K562 (cell line): ENCODE measurements around the gene CYP2W1. TPM values are rescaled to one million over a fixed set of nuclear protein-coding genes. Genes with fewer than 3 reads are reported as not detected.

Experiments used
- ATAC-seq: fragments of 200-7000 bp; cut with Tn5 transposase; 3 replicates; pipeline ENCODE4 v1.9.1; 2020; ENCODE audit warnings: moderate library complexity
- BruUV-seq: library from RNA; stranded (reverse); fragments of 400-500 nt; replicated peaks from 2 replicates; lab custom pipeline; 2021; lab: Mats Ljungman, UMichigan
- CTCF ChIA-PET: fragments of 300-600 bp; formaldehyde crosslinking; extraction: SDS; loops from one replicate; lab custom pipeline; 2021; ENCODE audit warnings: low intra/inter-chr PET ratio; lab: Yijun Ruan, JAX
- POLR2A ChIA-PET: fragments of 300-600, 350-650 bp; sonication (Branson Sonifier 250); formaldehyde crosslinking; extraction: SDS; loops from one replicate; lab custom pipeline; 2021; ENCODE audit warnings: antibody characterized with exemption, inconsistent platforms; lab: Yijun Ruan, JAX
- DNase-seq, 4 experiments: peaks; one replicate each; pipeline versions ENCODE4 v3.0.0 to v3.0.0-alpha.2; 2011 to 2018; ENCODE audit warnings: low spot score in 3 of 4, mixed read lengths in 3 of 4; ENCODE audit errors: extremely low read depth in 1 of 4
- FAIRE-seq: peaks from 2 replicates; lab custom pipeline; 2011; peaks lifted over from hg19 to GRCh38; lab: Jason Lieb, UNC
- H2AFZ ChIP-seq: 2 replicates; pipeline ENCODE4 v1.6.0; 2011; ENCODE audit warnings: low read depth, low read length, control low read depth, inconsistent platforms
- H3K27ac ChIP-seq: fragments of 200-600 bp; 3 replicates; pipeline ENCODE4 v1.8.0; 2011; ENCODE audit warnings: low read depth, mild to moderate bottlenecking, control low read depth, inconsistent platforms, low read length, moderate library complexity, mixed read lengths; ENCODE audit errors: extremely low read depth
- H3K27me3 ChIP-seq, 2 experiments: fragments of 300-600 bp in 1 of 2; 2 replicates in 1 of 2; 3 replicates in 1 of 2; pipeline versions ENCODE4 v1.6.0 to v1.8.0; 2011; ENCODE audit warnings: inconsistent platforms in 2 of 2, low read length in 2 of 2, mild to moderate bottlenecking in 1 of 2, mixed read lengths in 1 of 2, moderate library complexity in 1 of 2; ENCODE audit not compliant: control insufficient read depth in 2 of 2, insufficient read depth in 2 of 2
- H3K36me3 ChIP-seq: fragments of 300-600 bp; 3 replicates; pipeline ENCODE4 v1.8.0; 2011; ENCODE audit warnings: mild to moderate bottlenecking, low read length, inconsistent platforms; ENCODE audit not compliant: control insufficient read depth, insufficient read depth
- H3K4me1 ChIP-seq, 2 experiments: fragments of 200-600 bp in 1 of 2; replicated peaks in 1 of 2; 2 replicates in 1 of 2; 3 replicates in 1 of 2; pipeline versions ENCODE4 v1.5.1 to v1.8.0; 2011; ENCODE audit warnings: inconsistent platforms in 2 of 2, low read length in 2 of 2, mild to moderate bottlenecking in 1 of 2, mixed read lengths in 1 of 2, moderate library complexity in 1 of 2; ENCODE audit not compliant: control insufficient read depth in 2 of 2, insufficient read depth in 2 of 2
- H3K4me2 ChIP-seq: 2 replicates; pipeline ENCODE4 v1.6.1; 2011; ENCODE audit warnings: low read length, control low read depth, inconsistent platforms, mixed read lengths; ENCODE audit not compliant: insufficient read depth
- H3K4me3 ChIP-seq: fragments of 200-600 bp; sonication (generic), shearing (Covaris generic); 2 replicates; pipeline ENCODE4 v1.5.1; 2016; ENCODE audit warnings: control low read depth, inconsistent platforms
- H3K79me2 ChIP-seq: fragments of 200-600 bp; 3 replicates; pipeline ENCODE4 v1.8.0; 2011; ENCODE audit warnings: low read length, inconsistent platforms; ENCODE audit not compliant: control insufficient read depth, insufficient read depth
- H3K9ac ChIP-seq, 2 experiments: 2 replicates each; pipeline versions ENCODE4 v1.6.0 to v1.6.1; 2011; ENCODE audit warnings: low read depth in 2 of 2, low read length in 2 of 2, control low read depth in 1 of 2, inconsistent platforms in 1 of 2, mild to moderate bottlenecking in 1 of 2, mixed read lengths in 1 of 2; ENCODE audit not compliant: insufficient read depth in 1 of 2
- H3K9me1 ChIP-seq: one replicate; pipeline ENCODE4 v1.6.0; 2011; ENCODE audit warnings: inconsistent platforms, mild to moderate bottlenecking, low read length, moderate library complexity; ENCODE audit not compliant: control insufficient read depth, insufficient read depth
- H3K9me3 ChIP-seq: replicated peaks from 2 replicates; pipeline ENCODE4 v1.5.1; 2011; ENCODE audit warnings: low read depth, low read length, inconsistent platforms; ENCODE audit not compliant: control insufficient read depth, insufficient read depth
- H4K20me1 ChIP-seq: replicated peaks from 2 replicates; pipeline ENCODE4 v1.6.1; 2011; ENCODE audit warnings: low read length, inconsistent platforms, mixed read lengths; ENCODE audit not compliant: control insufficient read depth, insufficient read depth
- CCAR2 ChIP-seq: fragments of 200-400 bp; formaldehyde crosslinking; IDR thresholded peaks from 2 replicates; pipeline ENCODE4 v1.6.1; 2017; ENCODE audit warnings: mild to moderate bottlenecking, low read depth, low read length
- EHMT2 ChIP-seq: fragments of 450-650 bp; IDR thresholded peaks from 2 replicates; pipeline ENCODE4 v1.6.1; 2018; ENCODE audit warnings: antibody characterized with exemption
- GTF2B ChIP-seq: IDR thresholded peaks from 2 replicates; pipeline ENCODE4 v1.6.1; 2011; ENCODE audit not compliant: insufficient read length; ENCODE audit errors: extremely low read depth
- KLF13 ChIP-seq: fragments of 450-650 bp; IDR thresholded peaks from 2 replicates; pipeline ENCODE4 v1.6.1; 2016; ENCODE audit warnings: missing genetic modification characterization, low read depth, mild to moderate bottlenecking, missing compliant biosample characterization, moderate library complexity, borderline replicate concordance
- NFIX ChIP-seq: fragments of 250-450 bp; sonication (Bioruptor Pico); IDR thresholded peaks from 2 replicates; pipeline ENCODE4 v1.4.0; 2020; ENCODE audit warnings: low read depth, mild to moderate bottlenecking, moderate library complexity
- SOX6 ChIP-seq: fragments of 450-650 bp; IDR thresholded peaks from 2 replicates; pipeline ENCODE4 v1.6.1; 2014; ENCODE audit warnings: mild to moderate bottlenecking
- TCF7 ChIP-seq: sonication (generic); IDR thresholded peaks from 2 replicates; pipeline ENCODE4 v1.6.1; 2016; ENCODE audit warnings: antibody characterized with exemption, borderline replicate concordance
- ZNF436 ChIP-seq: fragments of 250-450, 450-650 bp; sonication (Bioruptor Pico); formaldehyde crosslinking; IDR thresholded peaks from 2 replicates; pipeline ENCODE4 v1.7.0; 2020; ENCODE audit warnings: mild to moderate bottlenecking
- ZNF583 ChIP-seq: fragments of 250-450 bp; sonication (Bioruptor Pico); IDR thresholded peaks from 2 replicates; pipeline ENCODE4 v1.4.0; 2020
- WGBS: fragments of 100-300 bp; shearing (Covaris generic); methylation state at CpG from one replicate; pipeline ENCODE4 v1.1.6; 2016; ENCODE audit warnings: low coverage, mixed read lengths; ENCODE audit not compliant: insufficient coverage; ENCODE audit errors: missing lambda C conversion rate; 5-methylcytosine and 5-hydroxymethylcytosine counted together
- in situ Hi-C: fragments of 300-500 bp; cut with MboI; formaldehyde crosslinking; loops from 4 replicates; pipeline ENCODE4 v1.15.0; 2018; ENCODE audit warnings: inconsistent platforms, mixed read lengths
- intact Hi-C: fragments of 100-400 bp; cut with micrococcal nuclease; formaldehyde crosslinking; loops from 2 replicates; pipeline ENCODE4 v1.14.2; 2022
- polyA plus RNA-seq, 8 experiments: library from polyadenylated mRNA; depleted of rRNA in 4 of 8; stranded (reverse) in 5 of 8; unstranded in 3 of 8; fragments of >200 nt; fragmentation: Nextera tagmentation in 2 of 8; fragmentation: Illumina TruSeq in 1 of 8; extraction: Ambion mirVana in 2 of 8; extraction: Trizol in 1 of 8; gene quantifications; 2 replicates each; pipeline versions ENCODE4 v1.2.1 to v1.2.3, GENCODE V29; 2011 to 2014; ENCODE audit warnings: inconsistent platforms in 1 of 8, missing spikeins in 1 of 8
- total RNA-seq, 7 experiments: library from RNA; depleted of rRNA in 6 of 7; stranded (reverse); fragments of >200 nt in 6 of 7; fragmentation: Illumina TruSeq in 2 of 7; extraction: Trizol in 2 of 7; gene quantifications; 2 replicates each; pipeline versions ENCODE4 v1.2.1 to v1.2.3, GENCODE V29; 2011 to 2021; ENCODE audit warnings: low replicate concordance in 1 of 7

CYP2W1 gene
- total and polyA plus RNA-seq, 9 of the 15 experiments (the other 6 are each of a cell fraction or from before 2014, with no cell fraction given), result not detected

GRCh38 chr7:995571-995970, 12.6 kb downstream of the CYP2W1 start:
- Histone ChIP-seq H3K4me2 (no peak overlapping the region), H3K9me3 (no peaks in the 10 kb centered on the region), H3K27me3 (no peaks in the 10 kb centered on the region), H4K20me1 (no peaks in the 10 kb centered on the region), H2AFZ (no peak overlapping the region), H3K4me3 (no peak overlapping the region), H3K36me3 (peaks cover 16% of the 10 kb centered on the region; the same call in 1 of the 3 replicates), H3K27ac (no peak overlapping the region), H3K4me1 (peaks cover 0 to 78% of the 10 kb centered on the region in 2 experiments; a peak in 2 of 5 replicates), H3K9me1 (no peaks in the 10 kb centered on the region), H3K79me2 (no peaks in the 10 kb centered on the region), H3K9ac (peak overlapping the region in 1 of 2 experiments; percentile 71; a peak in 2 of 4 replicates)
- in situ Hi-C loops, result loop anchor here (5.0 to 25.0 kb wide), 2 partner anchors 67 to 167 kb away; partner anchors contain the start of gene ZFAND2A
- no peak for ATAC-seq
- POLR2A ChIA-PET, result interaction anchor here (1.6 kb wide), 1 partner anchor 90 kb away, joined by 3 read pairs; no protein-coding TSS in a partner anchor
- no peak for FAIRE-seq
- DNase-seq, result no peak
- BruUV-seq, result no TSS peak
- TF ChIP-seq SOX6 (no peak), CCAR2 (no peak), KLF13 (no peak), NFIX (CRISPR knock-in tag) (no peak), GTF2B (no peak), EHMT2 (no peak), TCF7 (no peak), ZNF436 (CRISPR knock-in tag) (no peak), ZNF583 (CRISPR knock-in tag) (no peak)
- WGBS, result 71% methylated on average over 9 of the region's 14 CpGs
- CTCF ChIA-PET, result interaction anchor here (0.5 to 4.1 kb wide), 3 partner anchors 69 to 91 kb away, joined by 3 to 111 read pairs (median 8); no protein-coding TSS in a partner anchor
- intact Hi-C loops, result no loop called here
